ENCODE results near the gene AP1M1.

The AP1M1 gene

DNA sequence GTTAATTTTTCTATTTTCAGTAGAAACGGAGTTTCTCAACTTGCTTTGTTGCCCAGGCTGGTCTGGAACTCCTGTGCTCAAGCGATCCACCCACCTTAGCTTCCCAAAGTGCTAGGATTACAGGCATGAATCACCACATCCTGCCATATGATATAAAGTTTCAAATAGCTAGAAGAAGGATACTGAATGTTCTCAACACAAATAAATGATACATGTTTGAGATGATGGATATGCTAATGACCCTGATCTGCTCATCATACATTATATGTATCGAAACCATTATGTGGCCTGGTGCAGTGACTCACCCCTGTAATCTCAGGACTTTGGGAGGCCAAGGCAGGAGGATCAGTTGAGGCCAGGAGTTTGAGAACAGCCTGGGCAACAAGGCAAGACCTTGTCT, 35.9 kb upstream of the AP1M1 start (continued):
- no peak for TF ChIP-seq PRDM1 (tag by site-specific recombination; IDR thresholded peaks at IDR 0.05)
- peak; percentile 39; the same call in 1 of the 2 replicates for TF ChIP-seq SP7 (tag by site-specific recombination; IDR thresholded peaks at IDR 0.05)
- TF ChIP-seq KLF8 (tag by site-specific recombination; IDR thresholded peaks at IDR 0.05): no peak
- no peak for TF ChIP-seq ZBTB1 (tag by site-specific recombination; IDR thresholded peaks at IDR 0.05)
- TF ChIP-seq ZFP37 (tag by site-specific recombination; IDR thresholded peaks at IDR 0.05): no peak
- TF ChIP-seq REST (tag by site-specific recombination; IDR thresholded peaks at IDR 0.05): no peak
- no peak for TF ChIP-seq HOXA7 (CRISPR knock-in tag; IDR thresholded peaks at IDR 0.05; ENCODE audit: borderline replicate concordance)
- TF ChIP-seq AEBP2 (tag by site-specific recombination; IDR thresholded peaks at IDR 0.05; ENCODE audit: borderline replicate concordance): no peak

- POLR2A ChIA-PET: interaction anchor here (0.7 kb wide), 1 partner anchor 140 kb away, joined by 9 read pairs; no protein-coding TSS in a partner anchor
- Histone ChIP-seq H3K36me3 (ENCODE audit: control insufficient read depth in 2 of 2, insufficient read depth in 1 of 2, low read length in 2 of 2) (no peaks in the 10 kb centered on the region), H3K9me3 (ENCODE audit: control insufficient read depth, insufficient read depth, low read depth, low read length) (no peaks in the 10 kb centered on the region), H3K27ac (ENCODE audit: extremely low read depth, low read depth, low read length) (no peak overlapping the region), H3K4me3 (ENCODE audit: low read depth, low read length) (no peak overlapping the region), H3K4me1 (ENCODE audit: control insufficient read depth, insufficient read depth, low read length) (no peaks in the 10 kb centered on the region)
- TF ChIP-seq ZNF2 (tag by site-specific recombination; IDR thresholded peaks at IDR 0.05): no peak
- TF ChIP-seq PRDM10 (tag by site-specific recombination; IDR thresholded peaks at IDR 0.05): no peak
- TF ChIP-seq ZNF623 (tag by site-specific recombination; IDR thresholded peaks at IDR 0.05): peak; percentile 68
- CTCF ChIA-PET: interaction anchor here (0.5 to 1.4 kb wide), 2 partner anchors 28 to 53 kb away, joined by 3 to 4 read pairs; no protein-coding TSS in a partner anchor
Measured at GRCh38 chr19:16164222-16164890, 33.4 kb upstream of the AP1M1 start.

GRCh38 chr19:16166417-16166816, 31.3 kb upstream of the AP1M1 start:
- Histone ChIP-seq H3K4me1 (ENCODE audit: control insufficient read depth, insufficient read depth, low read length) (no peaks in the 10 kb centered on the region), H3K27ac (ENCODE audit: extremely low read depth, low read depth, low read length) (no peak overlapping the region), H3K9me3 (ENCODE audit: control insufficient read depth, insufficient read depth, low read depth, low read length) (no peaks in the 10 kb centered on the region), H3K4me3 (ENCODE audit: low read depth, low read length) (no peak overlapping the region), H3K36me3 (ENCODE audit: control insufficient read depth in 2 of 2, insufficient read depth in 1 of 2, low read length in 2 of 2) (no peaks in the 10 kb centered on the region)
- POLR2A ChIA-PET: no interaction called here
- CTCF ChIA-PET: no interaction called here
- TF ChIP-seq ZNF24 (tag by site-specific recombination; IDR thresholded peaks at IDR 0.05): 0 out of 2 replicates have a peak, but pooled peaks have one; percentile 29
- peak; percentile 83 for TF ChIP-seq ZNF664 (tag by site-specific recombination; IDR thresholded peaks at IDR 0.05)
- TF ChIP-seq ZNF426 (tag by site-specific recombination; IDR thresholded peaks at IDR 0.05): no peak

Data from HEK293 (cell line).